K562 (cell line): ENCODE results near the gene ADAT3. TPM values are rescaled to one million over a fixed set of nuclear protein-coding genes. Genes with fewer than 3 reads are reported as not detected.

ENCODE experiments used
- DACH1 ChIP-seq: fragments of 450-650 bp; IDR thresholded peaks from 2 replicates; pipeline ENCODE4 v1.6.1; 2018; ENCODE audit not compliant: partially characterized antibody
- DIDO1 ChIP-seq: fragments of 450-650 bp; IDR thresholded peaks from 2 replicates; pipeline ENCODE4 v1.6.1; 2016; ENCODE audit warnings: low read depth, missing biosample characterization, missing genetic modification characterization
- FOXK2 ChIP-seq, 2 experiments: fragments of 450-650 bp; IDR thresholded peaks in 1 of 2; conservative IDR thresholded peaks in 1 of 2; 2 replicates each; pipeline ENCODE4 v1.6.1; 2016; ENCODE audit warnings: low read depth in 2 of 2, mild to moderate bottlenecking in 1 of 2
- HDAC3 ChIP-seq: fragments of 450-650 bp; IDR thresholded peaks from 2 replicates; pipeline ENCODE4 v1.6.1; 2018; ENCODE audit warnings: borderline replicate concordance, mild to moderate bottlenecking, moderate library complexity; ENCODE audit not compliant: partially characterized antibody
- HNRNPUL1 ChIP-seq: fragments of 200-400 bp; formaldehyde crosslinking; IDR thresholded peaks from 2 replicates; pipeline ENCODE4 v1.6.1; 2017; ENCODE audit warnings: low read length
- KDM1A ChIP-seq, 2 experiments: fragments of 450-650 bp; IDR thresholded peaks; 2 replicates each; pipeline ENCODE4 v1.6.1; 2016; ENCODE audit warnings: mild to moderate bottlenecking in 2 of 2
- MAFK ChIP-seq: IDR thresholded peaks from 2 replicates; pipeline ENCODE4 v1.6.1; 2011; ENCODE audit warnings: low read length, improper control_type of control experiment
- MECOM ChIP-seq: fragments of 250-450 bp; sonication (Bioruptor Pico); IDR thresholded peaks from 2 replicates; pipeline ENCODE4 v1.8.0; 2022; ENCODE audit warnings: inconsistent platforms
- POLR3G ChIP-seq: IDR thresholded peaks from 2 replicates; pipeline ENCODE4 v1.6.1; 2011; ENCODE audit not compliant: insufficient read length, insufficient replicate concordance; ENCODE audit errors: extremely low read depth
- PPARD ChIP-seq: fragments of 250-450 bp; sonication (Bioruptor Pico); IDR thresholded peaks from 2 replicates; pipeline ENCODE4 v1.8.0; 2022; ENCODE audit warnings: inconsistent platforms, mild to moderate bottlenecking, moderate library complexity
- SIN3B ChIP-seq: fragments of 450-650 bp; IDR thresholded peaks from 2 replicates; pipeline ENCODE4 v1.6.1; 2017; ENCODE audit warnings: low read depth, mild to moderate bottlenecking, moderate library complexity
- SMARCE1 ChIP-seq: fragments of 450-650 bp; IDR thresholded peaks from 2 replicates; pipeline ENCODE4 v1.7.1; 2016; ENCODE audit warnings: mild to moderate bottlenecking
- SRF ChIP-seq, 2 experiments: fragments of 250-450, 450-650 bp in 1 of 2; sonication (Bioruptor Pico) in 1 of 2; sonication (generic) in 1 of 2; formaldehyde crosslinking; IDR thresholded peaks; 2 replicates each; pipeline versions ENCODE4 v1.5.0 to v1.5.1; 2020 to 2022; ENCODE audit warnings: mild to moderate bottlenecking in 1 of 2, missing genetic modification reagents in 1 of 2
- ZFP36 ChIP-seq: fragments of 150-350 bp; IDR thresholded peaks from 2 replicates; pipeline ENCODE4 v1.6.1; 2018; ENCODE audit warnings: low read length, low read depth; ENCODE audit not compliant: partially characterized antibody
- ZNF165 ChIP-seq: fragments of 250-450 bp; sonication (Bioruptor Pico); IDR thresholded peaks from 2 replicates; pipeline ENCODE4 v1.4.0; 2020; ENCODE audit warnings: borderline replicate concordance
- ZNF324 ChIP-seq: fragments of 250-450 bp; sonication (Bioruptor Pico); IDR thresholded peaks from 2 replicates; pipeline ENCODE4 v1.4.0; 2020; ENCODE audit warnings: mild to moderate bottlenecking
- ZNF445 ChIP-seq: fragments of 250-450 bp; sonication (Bioruptor Pico); IDR thresholded peaks from 2 replicates; pipeline ENCODE4 v1.4.0; 2020; ENCODE audit warnings: low read depth, mild to moderate bottlenecking, moderate library complexity
- ZNF695 ChIP-seq: fragments of 450-650 bp; formaldehyde crosslinking; IDR thresholded peaks from 2 replicates; pipeline ENCODE4 v1.4.0; 2020; ENCODE audit warnings: mild to moderate bottlenecking, moderate library complexity
- polyA plus RNA-seq, 8 experiments: library from polyadenylated mRNA; depleted of rRNA in 4 of 8; stranded (reverse) in 5 of 8; unstranded in 3 of 8; fragments of >200 nt; fragmentation: Nextera tagmentation in 2 of 8; fragmentation: Illumina TruSeq in 1 of 8; extraction: Ambion mirVana in 2 of 8; extraction: Trizol in 1 of 8; gene quantifications; 2 replicates each; pipeline versions ENCODE4 v1.2.1 to v1.2.3, GENCODE V29; 2011 to 2014; ENCODE audit warnings: inconsistent platforms in 1 of 8, missing spikeins in 1 of 8
- total RNA-seq, 7 experiments: library from RNA; depleted of rRNA in 6 of 7; stranded (reverse); fragments of >200 nt in 6 of 7; fragmentation: Illumina TruSeq in 2 of 7; extraction: Trizol in 2 of 7; gene quantifications; 2 replicates each; pipeline versions ENCODE4 v1.2.1 to v1.2.3, GENCODE V29; 2011 to 2021; ENCODE audit warnings: low replicate concordance in 1 of 7
- TF ChIP-seq, protein P1 (sequence below): sonication (generic); formaldehyde crosslinking; IDR thresholded peaks from 2 replicates; pipeline ENCODE4 v1.8.0; 2023; ENCODE audit warnings: mild to moderate bottlenecking, missing genetic modification reagents

Gene ADAT3
- total and polyA plus RNA-seq, 9 of the 15 experiments (the other 6 are each of a cell fraction or from before 2014, with no cell fraction given) = 0.67 to 15.6 (median 7.8) TPM; not detected in 4

DNA sequence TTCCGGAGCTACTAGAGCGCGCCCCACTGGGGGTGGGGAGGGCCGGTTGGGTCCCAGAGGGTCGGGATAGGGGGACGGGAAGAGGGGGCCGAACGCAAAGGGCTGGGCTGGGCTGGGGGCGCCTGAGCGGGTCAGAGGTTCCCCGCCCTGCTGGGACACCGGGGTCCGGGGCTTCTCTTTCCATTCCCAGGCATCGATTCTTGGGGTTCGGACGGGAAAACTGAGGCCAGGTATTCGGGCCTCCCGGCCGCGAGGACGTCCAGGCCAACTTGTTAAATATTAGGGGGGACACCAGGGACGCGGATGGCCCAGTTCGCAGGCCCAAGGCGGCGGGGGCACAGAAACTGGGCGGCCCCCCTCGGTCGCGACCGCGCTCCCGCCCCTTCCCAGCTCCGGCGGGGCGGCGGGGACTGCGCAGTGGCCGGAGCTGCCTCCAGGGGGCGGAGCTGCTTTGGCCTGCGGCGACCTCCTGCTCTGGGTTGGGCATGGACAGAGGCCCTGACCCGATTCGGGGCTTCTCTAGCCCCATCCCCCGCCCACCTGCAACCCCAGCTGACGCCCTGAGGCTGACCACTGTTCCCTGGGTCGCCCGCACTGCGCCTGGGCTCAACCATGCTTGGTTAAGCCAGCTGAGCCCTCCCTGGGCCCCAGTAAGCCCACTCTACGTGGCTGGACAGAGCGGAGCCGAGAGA lies 40.6 kb upstream of the ADAT3 start (continued):
- TF ChIP-seq ZNF445 = no peak
- no peak for TF ChIP-seq MAFK
- TF ChIP-seq, protein P1, sequence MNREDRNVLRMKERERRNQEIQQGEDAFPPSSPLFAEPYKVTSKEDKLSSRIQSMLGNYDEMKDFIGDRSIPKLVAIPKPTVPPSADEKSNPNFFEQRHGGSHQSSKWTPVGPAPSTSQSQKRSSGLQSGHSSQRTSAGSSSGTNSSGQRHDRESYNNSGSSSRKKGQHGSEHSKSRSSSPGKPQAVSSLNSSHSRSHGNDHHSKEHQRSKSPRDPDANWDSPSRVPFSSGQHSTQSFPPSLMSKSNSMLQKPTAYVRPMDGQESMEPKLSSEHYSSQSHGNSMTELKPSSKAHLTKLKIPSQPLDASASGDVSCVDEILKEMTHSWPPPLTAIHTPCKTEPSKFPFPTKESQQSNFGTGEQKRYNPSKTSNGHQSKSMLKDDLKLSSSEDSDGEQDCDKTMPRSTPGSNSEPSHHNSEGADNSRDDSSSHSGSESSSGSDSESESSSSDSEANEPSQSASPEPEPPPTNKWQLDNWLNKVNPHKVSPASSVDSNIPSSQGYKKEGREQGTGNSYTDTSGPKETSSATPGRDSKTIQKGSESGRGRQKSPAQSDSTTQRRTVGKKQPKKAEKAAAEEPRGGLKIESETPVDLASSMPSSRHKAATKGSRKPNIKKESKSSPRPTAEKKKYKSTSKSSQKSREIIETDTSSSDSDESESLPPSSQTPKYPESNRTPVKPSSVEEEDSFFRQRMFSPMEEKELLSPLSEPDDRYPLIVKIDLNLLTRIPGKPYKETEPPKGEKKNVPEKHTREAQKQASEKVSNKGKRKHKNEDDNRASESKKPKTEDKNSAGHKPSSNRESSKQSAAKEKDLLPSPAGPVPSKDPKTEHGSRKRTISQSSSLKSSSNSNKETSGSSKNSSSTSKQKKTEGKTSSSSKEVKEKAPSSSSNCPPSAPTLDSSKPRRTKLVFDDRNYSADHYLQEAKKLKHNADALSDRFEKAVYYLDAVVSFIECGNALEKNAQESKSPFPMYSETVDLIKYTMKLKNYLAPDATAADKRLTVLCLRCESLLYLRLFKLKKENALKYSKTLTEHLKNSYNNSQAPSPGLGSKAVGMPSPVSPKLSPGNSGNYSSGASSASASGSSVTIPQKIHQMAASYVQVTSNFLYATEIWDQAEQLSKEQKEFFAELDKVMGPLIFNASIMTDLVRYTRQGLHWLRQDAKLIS = no peak
- peak; percentile 51 for TF ChIP-seq DACH1
- no peak for TF ChIP-seq ZNF695
- peak in 1 of 2 experiments; percentile 13; a peak in 1 of 4 replicates for TF ChIP-seq SRF (CRISPR knock-in tag; IDR thresholded peaks at IDR 0.05)
- TF ChIP-seq ZNF324 (CRISPR knock-in tag) = no peak
- no peak for TF ChIP-seq SIN3B
- no peak for TF ChIP-seq FOXK2 (conservative IDR thresholded peaks at IDR 0.05 in 1 of 2, IDR thresholded peaks at IDR 0.05 in 1 of 2; ENCODE audit: low read depth in 2 of 2)
- no peak for TF ChIP-seq MECOM (CRISPR knock-in tag)
- no peak for TF ChIP-seq DIDO1
- TF ChIP-seq HNRNPUL1 = no peak
- no peak for TF ChIP-seq HDAC3
- TF ChIP-seq ZNF165 (CRISPR knock-in tag) = no peak
- no peak for TF ChIP-seq SMARCE1
- TF ChIP-seq POLR3G = no peak
- no peak for TF ChIP-seq PPARD
- TF ChIP-seq ZFP36 = no peak
- TF ChIP-seq KDM1A (IDR thresholded peaks at IDR 0.05) = peak in 1 of 2 experiments; percentile 46; a peak in 3 of 4 replicates
